IPS-11a (cell line): Measurements from ENCODE around the gene CTSO.
A peak's percentile ranks its signal among the peaks of the same experiment; 100 is the strongest.

Experiments
- H3K4me3 ChIP-seq: one replicate; pipeline ENCODE4 v1.5.1; 2013; ENCODE audit warnings: low read depth, low read length, control low read depth

The CTSO gene

GRCh38 chr4:155953151-155954117 is at the start of gene CTSO:
Gene CTSO (minus strand): TSS chr4:155953866. CDS start chr4:155953847, 19 bp downstream.
- peak within 1 kb of the TSS; percentile 52 for H3K4me3 ChIP-seq

- H3K4me3 ChIP-seq: no peak overlapping the region
These were observed 46.8 kb upstream of the CTSO start for GRCh38 chr4:156000491-156000890.

GRCh38 chr4:155999725-156000124 is 46.1 kb upstream of the CTSO start:
- no peak overlapping the region for H3K4me3 ChIP-seq

- H3K4me3 ChIP-seq: no peak overlapping the region
These were observed 41.4 kb upstream of the CTSO start for GRCh38 chr4:155995069-155995468.

GRCh38 chr4:155984106-155984797 is 30.6 kb upstream of the CTSO start:
- no peak overlapping the region for H3K4me3 ChIP-seq

GRCh38 chr4:155982736-155983385 is 29.2 kb upstream of the CTSO start:
- no peak overlapping the region for H3K4me3 ChIP-seq

- no peak overlapping the region for H3K4me3 ChIP-seq
These were observed 25.1 kb upstream of the CTSO start for GRCh38 chr4:155978810-155979209.

GRCh38 chr4:155975511-155975910 is 21.8 kb upstream of the CTSO start:
- H3K4me3 ChIP-seq: no peak overlapping the region

- H3K4me3 ChIP-seq: no peak overlapping the region
These were observed 21.3 kb upstream of the CTSO start for GRCh38 chr4:155974996-155975395.

- no peak overlapping the region for H3K4me3 ChIP-seq
These were observed 20.7 kb upstream of the CTSO start for GRCh38 chr4:155974476-155974749.

GRCh38 chr4:155973639-155974475 is 20.2 kb upstream of the CTSO start:
- no peak overlapping the region for H3K4me3 ChIP-seq

GRCh38 chr4:155972098-155972497 is 18.4 kb upstream of the CTSO start:
- H3K4me3 ChIP-seq: no peak overlapping the region

GRCh38 chr4:155966731-155967395 is 13.2 kb upstream of the CTSO start:
- H3K4me3 ChIP-seq: no peak overlapping the region

- no peak overlapping the region for H3K4me3 ChIP-seq
These were observed 12.5 kb upstream of the CTSO start for GRCh38 chr4:155966171-155966570.

- H3K4me3 ChIP-seq: no peak overlapping the region
These were observed 10.6 kb upstream of the CTSO start for GRCh38 chr4:155964016-155964891.

- H3K4me3 ChIP-seq: no peak overlapping the region
These were observed 9.1 kb upstream of the CTSO start for GRCh38 chr4:155962767-155963166.

GRCh38 chr4:155961575-155961974 is 7.9 kb upstream of the CTSO start:
- H3K4me3 ChIP-seq: no peak overlapping the region

- H3K4me3 ChIP-seq: no peak overlapping the region
These were observed 6.9 kb upstream of the CTSO start for GRCh38 chr4:155960522-155960921.

- H3K4me3 ChIP-seq: no peak overlapping the region
These were observed 5.8 kb upstream of the CTSO start for GRCh38 chr4:155959417-155959816.
